ENCODE results near the gene LRGUK. TPM values are rescaled to one million over a fixed set of nuclear protein-coding genes. Genes with fewer than 3 reads are reported as not detected.

The LRGUK gene
- total RNA-seq, 1 experiment from 2014 or later: 1.0 TPM

DNA sequence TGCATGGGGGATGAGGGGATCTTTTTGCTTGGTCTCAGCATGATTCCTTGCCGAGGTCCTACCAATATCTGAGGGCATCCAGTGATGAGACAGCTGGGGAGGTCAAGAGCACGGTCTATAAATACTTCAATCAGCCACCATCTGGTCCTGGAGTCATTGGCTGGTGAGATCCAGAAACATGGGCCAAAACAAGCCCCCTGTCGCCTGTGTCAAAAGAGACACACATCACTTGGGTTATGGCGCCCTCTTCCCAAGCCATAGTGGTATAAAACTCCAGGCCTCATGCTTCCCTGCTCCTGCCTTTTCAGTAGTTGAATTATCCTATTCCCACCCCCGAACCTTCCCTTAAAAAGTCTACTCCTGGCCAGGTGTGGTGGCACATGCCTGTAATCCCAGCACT is 128.7 kb downstream of the LRGUK start:
- H2AFZ ChIP-seq (ENCODE audit: low read length): no peak overlapping the region
- no peaks in the 10 kb centered on the region for H3K36me3 ChIP-seq (ENCODE audit: low read depth, low read length)
- TF ChIP-seq, protein P1, sequence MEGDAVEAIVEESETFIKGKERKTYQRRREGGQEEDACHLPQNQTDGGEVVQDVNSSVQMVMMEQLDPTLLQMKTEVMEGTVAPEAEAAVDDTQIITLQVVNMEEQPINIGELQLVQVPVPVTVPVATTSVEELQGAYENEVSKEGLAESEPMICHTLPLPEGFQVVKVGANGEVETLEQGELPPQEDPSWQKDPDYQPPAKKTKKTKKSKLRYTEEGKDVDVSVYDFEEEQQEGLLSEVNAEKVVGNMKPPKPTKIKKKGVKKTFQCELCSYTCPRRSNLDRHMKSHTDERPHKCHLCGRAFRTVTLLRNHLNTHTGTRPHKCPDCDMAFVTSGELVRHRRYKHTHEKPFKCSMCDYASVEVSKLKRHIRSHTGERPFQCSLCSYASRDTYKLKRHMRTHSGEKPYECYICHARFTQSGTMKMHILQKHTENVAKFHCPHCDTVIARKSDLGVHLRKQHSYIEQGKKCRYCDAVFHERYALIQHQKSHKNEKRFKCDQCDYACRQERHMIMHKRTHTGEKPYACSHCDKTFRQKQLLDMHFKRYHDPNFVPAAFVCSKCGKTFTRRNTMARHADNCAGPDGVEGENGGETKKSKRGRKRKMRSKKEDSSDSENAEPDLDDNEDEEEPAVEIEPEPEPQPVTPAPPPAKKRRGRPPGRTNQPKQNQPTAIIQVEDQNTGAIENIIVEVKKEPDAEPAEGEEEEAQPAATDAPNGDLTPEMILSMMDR (conservative IDR thresholded peaks at IDR 0.05; ENCODE audit: low read depth, low read length): peak; percentile 24; the same call in 1 of the 2 replicates
- no peak for TF ChIP-seq EZH2 (IDR thresholded peaks at IDR 0.05; ENCODE audit: low read length, unreplicated experiment)
- TF ChIP-seq EZH2phosphoT487 (IDR thresholded peaks at IDR 0.05; ENCODE audit: borderline replicate concordance, low read length): no peak
- H3K9me2 ChIP-seq (replicated peaks; ENCODE audit: low read length): no peaks in the 10 kb centered on the region
- H3K27me3 ChIP-seq (ENCODE audit: low read length): no peaks in the 10 kb centered on the region
- BruUV-seq (replicated peaks): no TSS peak
- H3K9ac ChIP-seq (ENCODE audit: low read length): no peak overlapping the region
- no peaks in the 10 kb centered on the region for H3K4me1 ChIP-seq (ENCODE audit: insufficient read depth, low read length)
- no peak overlapping the region for H3K4me3 ChIP-seq (ENCODE audit: low read length)
- no peak for ATAC-seq
- no peak overlapping the region for H3K4me2 ChIP-seq (ENCODE audit: low read length)
- H3K79me2 ChIP-seq (ENCODE audit: low read length): no peaks in the 10 kb centered on the region
- H3K27ac ChIP-seq (ENCODE audit: low read length): no peak overlapping the region
- intact Hi-C loops (cut with micrococcal nuclease): loop anchor here (10.0 kb wide), 1 partner anchor 221 kb away; no protein-coding TSS in a partner anchor
- H3F3A ChIP-seq (ENCODE audit: low read length, unreplicated experiment): no peaks in the 10 kb centered on the region
- ChIA-PET POLR2A (ENCODE audit: unreplicated experiment) (no interaction called here), CTCF (no interaction called here)
- H3K9me3 ChIP-seq (ENCODE audit: low read length): no peaks in the 10 kb centered on the region
- no peak for DNase-seq
- H4K20me1 ChIP-seq (ENCODE audit: low read length): no peaks in the 10 kb centered on the region

DNA sequence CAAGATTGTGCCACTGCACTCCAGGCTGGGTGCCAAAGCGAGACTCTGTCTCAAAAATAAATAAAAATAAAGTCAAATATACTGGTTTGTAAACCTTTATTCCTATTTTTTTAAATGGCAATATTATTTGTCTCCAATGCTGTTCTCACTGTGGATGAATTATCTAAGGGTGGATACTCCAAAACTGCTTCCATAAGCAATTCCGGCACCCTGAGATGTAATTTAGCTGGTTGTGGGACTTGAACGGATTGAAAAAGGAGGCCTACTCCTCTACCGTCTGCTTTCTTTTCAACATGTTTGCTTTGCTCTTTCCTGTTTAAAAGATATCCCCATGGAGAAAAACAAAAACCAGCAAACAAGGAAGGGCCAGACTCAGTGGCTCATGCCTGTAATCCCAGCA is 135.2 kb downstream of the LRGUK start:
- Histone ChIP-seq H3K27ac (ENCODE audit: low read length) (no peak overlapping the region), H3F3A (ENCODE audit: low read length, unreplicated experiment) (no peaks in the 10 kb centered on the region), H3K27me3 (ENCODE audit: low read length) (peaks cover 11% of the 10 kb centered on the region), H2AFZ (ENCODE audit: low read length) (no peak overlapping the region), H3K4me2 (ENCODE audit: low read length) (no peak overlapping the region), H3K9me2 (replicated peaks; ENCODE audit: low read length) (no peaks in the 10 kb centered on the region), H3K9ac (ENCODE audit: low read length) (no peak overlapping the region), H4K20me1 (ENCODE audit: low read length) (no peaks in the 10 kb centered on the region), H3K4me1 (ENCODE audit: insufficient read depth, low read length) (no peaks in the 10 kb centered on the region), H3K36me3 (ENCODE audit: low read depth, low read length) (no peaks in the 10 kb centered on the region), H3K9me3 (ENCODE audit: low read length) (no peaks in the 10 kb centered on the region), H3K79me2 (ENCODE audit: low read length) (no peaks in the 10 kb centered on the region), H3K4me3 (ENCODE audit: low read length) (no peak overlapping the region)
- ATAC-seq: no peak
- DNase-seq: no peak
- no TSS peak for BruUV-seq (replicated peaks)
- CTCF ChIA-PET: no interaction called here
- intact Hi-C loops (cut with micrococcal nuclease): no loop called here
- TF ChIP-seq EZH2 (IDR thresholded peaks at IDR 0.05; ENCODE audit: low read length, unreplicated experiment) (no peak), EZH2phosphoT487 (IDR thresholded peaks at IDR 0.05; ENCODE audit: borderline replicate concordance, low read length) (no peak)
- TF ChIP-seq, protein P1 (conservative IDR thresholded peaks at IDR 0.05; ENCODE audit: low read depth, low read length): no peak
- POLR2A ChIA-PET (ENCODE audit: unreplicated experiment): no interaction called here

DNA sequence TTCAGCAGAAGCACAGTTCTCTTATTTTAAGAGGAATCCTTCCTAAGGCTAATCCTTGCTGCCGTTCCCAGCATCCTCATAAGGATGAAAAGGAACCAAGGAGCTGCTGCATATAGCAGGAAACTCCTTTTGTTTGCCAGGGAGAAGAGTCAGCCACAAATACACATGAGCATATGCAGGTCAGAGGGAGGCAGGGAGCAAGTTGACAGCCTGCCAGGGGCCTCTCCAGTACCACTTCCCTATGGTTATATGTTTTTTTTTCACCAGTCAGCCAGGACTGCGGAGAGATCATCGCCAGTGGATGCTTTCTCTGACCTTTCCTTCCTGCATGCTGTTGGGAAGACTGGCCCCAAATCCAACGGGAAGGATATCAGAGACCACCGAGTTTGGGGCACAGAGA is 149.8 kb downstream of the LRGUK start:
- Histone ChIP-seq H3K9ac (ENCODE audit: low read length) (no peak overlapping the region), H2AFZ (ENCODE audit: low read length) (no peak overlapping the region), H3K36me3 (ENCODE audit: low read depth, low read length) (no peaks in the 10 kb centered on the region), H3K79me2 (ENCODE audit: low read length) (no peaks in the 10 kb centered on the region), H3K27ac (ENCODE audit: low read length) (no peak overlapping the region), H3K4me2 (ENCODE audit: low read length) (no peak overlapping the region), H3K27me3 (ENCODE audit: low read length) (peaks cover 28% of the 10 kb centered on the region), H3K4me1 (ENCODE audit: insufficient read depth, low read length) (no peaks in the 10 kb centered on the region), H4K20me1 (ENCODE audit: low read length) (no peaks in the 10 kb centered on the region), H3K4me3 (ENCODE audit: low read length) (no peak overlapping the region), H3K9me3 (ENCODE audit: low read length) (no peaks in the 10 kb centered on the region), H3K9me2 (replicated peaks; ENCODE audit: low read length) (no peaks in the 10 kb centered on the region), H3F3A (ENCODE audit: low read length, unreplicated experiment) (no peaks in the 10 kb centered on the region)
- TF ChIP-seq, protein P1 (conservative IDR thresholded peaks at IDR 0.05; ENCODE audit: low read depth, low read length): no peak
- TF ChIP-seq EZH2 (IDR thresholded peaks at IDR 0.05; ENCODE audit: low read length, unreplicated experiment): no peak
- no peak for TF ChIP-seq EZH2phosphoT487 (IDR thresholded peaks at IDR 0.05; ENCODE audit: borderline replicate concordance, low read length)
- ChIA-PET POLR2A (ENCODE audit: unreplicated experiment) (no interaction called here), CTCF (interaction anchor here (0.7 kb wide), 1 partner anchor 22 kb away, joined by 3 read pairs; no protein-coding TSS in a partner anchor)
- BruUV-seq (replicated peaks): no TSS peak
- no peak for ATAC-seq
- intact Hi-C loops (cut with micrococcal nuclease): no loop called here
- no peak for DNase-seq
